GM12865 (cell line): ENCODE results near the gene MINDY3.

Source experiments
- DNase-seq: peaks from one replicate; pipeline ENCODE4 v3.0.0; 2010; ENCODE audit warnings: low read depth
- H3K4me3 ChIP-seq: 2 replicates; pipeline ENCODE4 v1.5.1; 2011; ENCODE audit warnings: mild to moderate bottlenecking, low read depth, low read length, control low read depth
- TF ChIP-seq, protein P1 (sequence below): IDR thresholded peaks from 2 replicates; pipeline ENCODE4 v1.5.1; 2011; ENCODE audit warnings: low read length, control low read depth, low read depth, inconsistent platforms; ENCODE audit not compliant: insufficient read depth; ENCODE audit errors: missing control alignments

The MINDY3 gene

DNA sequence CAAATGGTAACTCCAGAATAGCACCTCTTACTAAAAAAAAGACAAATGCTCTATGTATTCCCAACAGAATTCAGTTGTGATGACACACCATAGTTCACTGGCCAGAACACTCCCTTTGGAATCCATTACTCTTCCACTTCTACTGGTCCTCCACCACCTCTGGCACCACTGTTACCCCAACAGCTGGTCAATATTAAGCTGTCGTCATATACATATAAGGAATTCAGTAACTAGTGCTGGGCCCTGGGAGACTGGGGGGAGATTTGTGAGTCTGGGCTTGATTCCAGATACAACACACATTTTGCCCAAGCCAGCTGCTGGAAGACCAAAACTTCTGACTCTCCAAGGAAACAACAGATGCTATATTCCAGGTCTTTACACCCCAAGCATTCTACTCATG, 114.6 kb downstream of the MINDY3 start:
- no peak overlapping the region for H3K4me3 ChIP-seq
- TF ChIP-seq, protein P1, sequence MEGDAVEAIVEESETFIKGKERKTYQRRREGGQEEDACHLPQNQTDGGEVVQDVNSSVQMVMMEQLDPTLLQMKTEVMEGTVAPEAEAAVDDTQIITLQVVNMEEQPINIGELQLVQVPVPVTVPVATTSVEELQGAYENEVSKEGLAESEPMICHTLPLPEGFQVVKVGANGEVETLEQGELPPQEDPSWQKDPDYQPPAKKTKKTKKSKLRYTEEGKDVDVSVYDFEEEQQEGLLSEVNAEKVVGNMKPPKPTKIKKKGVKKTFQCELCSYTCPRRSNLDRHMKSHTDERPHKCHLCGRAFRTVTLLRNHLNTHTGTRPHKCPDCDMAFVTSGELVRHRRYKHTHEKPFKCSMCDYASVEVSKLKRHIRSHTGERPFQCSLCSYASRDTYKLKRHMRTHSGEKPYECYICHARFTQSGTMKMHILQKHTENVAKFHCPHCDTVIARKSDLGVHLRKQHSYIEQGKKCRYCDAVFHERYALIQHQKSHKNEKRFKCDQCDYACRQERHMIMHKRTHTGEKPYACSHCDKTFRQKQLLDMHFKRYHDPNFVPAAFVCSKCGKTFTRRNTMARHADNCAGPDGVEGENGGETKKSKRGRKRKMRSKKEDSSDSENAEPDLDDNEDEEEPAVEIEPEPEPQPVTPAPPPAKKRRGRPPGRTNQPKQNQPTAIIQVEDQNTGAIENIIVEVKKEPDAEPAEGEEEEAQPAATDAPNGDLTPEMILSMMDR = no peak
- DNase-seq = no peak

- peak; percentile 78 for DNase-seq
- H3K4me3 ChIP-seq = no peak overlapping the region
- TF ChIP-seq, protein P1 = peak; percentile 61
Observed at GRCh38 chr10:15744217-15744865, 116.0 kb downstream of the MINDY3 start.

DNA sequence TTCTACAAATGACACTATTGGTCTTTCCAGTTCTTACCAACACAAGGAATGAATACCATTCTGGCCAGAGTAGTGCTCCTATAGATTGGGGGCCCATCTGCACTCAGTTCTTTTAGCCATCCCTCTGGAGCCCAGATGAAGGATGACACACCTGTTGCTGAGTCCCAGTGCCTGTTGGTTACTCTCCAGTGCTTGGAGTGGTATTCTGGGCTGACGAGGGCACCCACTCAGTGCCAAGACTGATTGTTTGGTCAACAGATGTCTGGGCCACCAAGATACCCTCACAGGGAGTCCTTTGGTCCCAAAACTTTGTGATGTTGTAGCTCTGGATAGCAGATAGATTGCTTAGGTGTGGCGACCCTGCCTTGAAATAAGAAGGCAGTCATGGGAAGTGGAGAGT, 116.9 kb downstream of the MINDY3 start:
- H3K4me3 ChIP-seq = no peak overlapping the region
- no peak for DNase-seq
- TF ChIP-seq, protein P1 = no peak

DNA sequence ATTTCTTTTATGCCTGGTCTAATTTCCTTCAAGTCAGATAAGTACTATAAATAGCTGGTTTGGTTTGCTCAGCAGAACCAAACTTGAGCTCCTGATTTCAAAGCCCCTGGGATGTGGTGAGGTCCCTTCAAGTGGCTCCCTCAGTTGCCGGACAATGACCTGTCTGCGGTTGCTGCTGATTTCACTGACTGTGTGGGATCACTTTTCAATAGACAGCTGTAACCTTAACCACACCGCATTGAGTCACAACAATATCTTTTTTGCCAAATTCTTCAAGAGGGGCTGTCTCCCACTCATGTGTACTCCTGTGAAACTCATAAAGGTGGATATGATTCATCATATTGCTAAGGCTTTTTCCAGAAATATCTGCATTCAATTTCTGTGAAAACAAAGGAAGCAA, 117.5 kb downstream of the MINDY3 start:
- no peak overlapping the region for H3K4me3 ChIP-seq
- TF ChIP-seq, protein P1 = no peak
- no peak for DNase-seq

DNA sequence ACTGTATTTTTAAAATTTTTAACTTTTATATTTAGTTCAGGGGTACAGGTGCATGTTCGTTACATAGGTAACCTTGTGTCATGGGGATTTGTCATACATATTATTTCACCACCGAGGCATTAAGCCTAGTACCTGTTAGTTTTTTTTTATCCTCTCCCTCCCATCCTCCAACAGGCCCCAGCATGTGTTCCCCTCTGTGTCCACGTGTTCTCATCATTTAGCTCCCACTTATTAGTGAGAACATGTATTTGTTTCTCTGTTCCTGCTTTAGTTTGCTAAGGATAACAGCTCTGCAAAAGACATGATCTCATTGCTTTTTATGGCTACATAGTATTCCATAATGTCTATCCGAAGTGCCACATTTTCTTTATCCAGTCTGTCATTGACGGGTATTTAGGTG, 118.2 kb downstream of the MINDY3 start:
- DNase-seq = no peak
- no peak overlapping the region for H3K4me3 ChIP-seq
- TF ChIP-seq, protein P1 = no peak

DNA sequence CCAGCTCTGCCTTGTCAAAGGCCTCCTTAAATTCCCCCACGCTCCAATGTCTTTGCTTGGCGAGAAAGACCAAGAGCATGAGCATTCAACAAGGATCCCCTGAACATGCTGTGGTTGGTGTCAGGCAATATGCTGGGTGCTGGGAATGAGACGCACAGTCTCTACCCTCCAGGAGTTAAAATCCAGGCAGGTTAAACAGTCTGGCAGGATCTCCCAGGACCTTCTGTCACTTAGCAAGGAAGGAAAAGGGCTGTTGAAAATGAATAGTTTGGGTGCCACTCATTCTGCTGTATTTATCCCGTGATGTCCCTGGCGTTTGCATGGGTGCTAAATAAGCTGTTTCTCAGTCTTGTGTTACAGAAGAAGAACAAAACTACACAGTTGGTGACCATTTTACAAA, 118.7 kb downstream of the MINDY3 start:
- no peak overlapping the region for H3K4me3 ChIP-seq
- TF ChIP-seq, protein P1 = no peak
- no peak for DNase-seq

GRCh38 chr10:15740261-15740660, 120.0 kb downstream of the MINDY3 start:
- TF ChIP-seq, protein P1 = no peak
- no peak for DNase-seq
- no peak overlapping the region for H3K4me3 ChIP-seq
